ENCODE measurements around the gene GTPBP2.

GRCh38 chr6:43639984-43640800, 11.1 kb upstream of the GTPBP2 start:
- no peak for TF ChIP-seq CTCF (IDR thresholded peaks at IDR 0.05; ENCODE audit: low read length)
- TF ChIP-seq EZH2phosphoT487 (IDR thresholded peaks at IDR 0.05; ENCODE audit: low read length): no peak
